Nephron (organoid): ENCODE measurements around the gene SEPTIN14.
"Not testable (repeated sequence)": the region's sequence is repeated elsewhere in the genome, so short reads cannot be mapped to it uniquely, and the experiment has no call there.

ENCODE experiments used
- H3K27ac Mint-ChIP-seq, 3 experiments: 2 replicates each; pipeline ENCODE4 v1.8.0; 2020; ENCODE audit warnings: mixed read lengths in 3 of 3, mild to moderate bottlenecking in 2 of 3, moderate library complexity in 1 of 3
- H3K27me3 Mint-ChIP-seq: 2 replicates; pipeline ENCODE4 v1.8.0; 2021; ENCODE audit warnings: low read depth, mild to moderate bottlenecking, moderate library complexity, mixed read lengths
- H3K36me3 Mint-ChIP-seq: 2 replicates; pipeline ENCODE4 v1.8.0; 2020; ENCODE audit warnings: low read depth, mixed read lengths
- H3K4me1 Mint-ChIP-seq: 2 replicates; pipeline ENCODE4 v1.8.0; 2020; ENCODE audit warnings: mixed read lengths
- H3K4me3 Mint-ChIP-seq, 3 experiments: 2 replicates each; pipeline ENCODE4 v1.8.0; 2020; ENCODE audit warnings: mild to moderate bottlenecking in 3 of 3, mixed read lengths in 3 of 3, moderate library complexity in 2 of 3
- H3K9me3 Mint-ChIP-seq: 2 replicates; pipeline ENCODE4 v1.8.0; 2020; ENCODE audit warnings: mixed read lengths
- TF ChIP-seq, protein P1 (sequence below), 3 experiments: fragments of 200-600 bp; sonication (generic); IDR thresholded peaks; one replicate each; pipeline ENCODE4 v1.5.0; 2021; ENCODE audit warnings: antibody characterized with exemption in 3 of 3; ENCODE audit not compliant: unreplicated experiment in 3 of 3

Gene SEPTIN14

DNA sequence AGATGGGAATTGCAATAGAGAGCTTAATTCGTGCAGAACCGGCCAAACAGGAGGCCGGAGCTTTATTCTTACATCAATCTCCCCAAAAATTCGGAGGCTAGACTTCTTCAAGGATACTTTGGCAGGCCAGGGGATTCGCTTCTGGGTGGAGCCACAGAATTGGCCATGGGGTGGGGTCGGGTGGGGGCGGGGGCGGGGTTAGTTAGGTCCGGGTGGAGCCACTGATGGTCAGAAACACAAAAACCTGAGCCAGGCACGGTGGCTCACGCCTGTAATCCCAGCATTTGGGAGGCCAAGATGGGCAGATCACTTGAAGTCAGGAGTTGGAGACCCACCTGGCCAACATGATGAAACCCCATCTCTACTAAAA is 87.5 kb downstream of the SEPTIN14 start:
- H3K27ac Mint-ChIP-seq: no peak overlapping the region
- H3K27me3 Mint-ChIP-seq: no peaks in the 10 kb centered on the region
- TF ChIP-seq, protein P1, sequence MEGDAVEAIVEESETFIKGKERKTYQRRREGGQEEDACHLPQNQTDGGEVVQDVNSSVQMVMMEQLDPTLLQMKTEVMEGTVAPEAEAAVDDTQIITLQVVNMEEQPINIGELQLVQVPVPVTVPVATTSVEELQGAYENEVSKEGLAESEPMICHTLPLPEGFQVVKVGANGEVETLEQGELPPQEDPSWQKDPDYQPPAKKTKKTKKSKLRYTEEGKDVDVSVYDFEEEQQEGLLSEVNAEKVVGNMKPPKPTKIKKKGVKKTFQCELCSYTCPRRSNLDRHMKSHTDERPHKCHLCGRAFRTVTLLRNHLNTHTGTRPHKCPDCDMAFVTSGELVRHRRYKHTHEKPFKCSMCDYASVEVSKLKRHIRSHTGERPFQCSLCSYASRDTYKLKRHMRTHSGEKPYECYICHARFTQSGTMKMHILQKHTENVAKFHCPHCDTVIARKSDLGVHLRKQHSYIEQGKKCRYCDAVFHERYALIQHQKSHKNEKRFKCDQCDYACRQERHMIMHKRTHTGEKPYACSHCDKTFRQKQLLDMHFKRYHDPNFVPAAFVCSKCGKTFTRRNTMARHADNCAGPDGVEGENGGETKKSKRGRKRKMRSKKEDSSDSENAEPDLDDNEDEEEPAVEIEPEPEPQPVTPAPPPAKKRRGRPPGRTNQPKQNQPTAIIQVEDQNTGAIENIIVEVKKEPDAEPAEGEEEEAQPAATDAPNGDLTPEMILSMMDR (IDR thresholded peaks at IDR 0.05; ENCODE audit: unreplicated experiment in 3 of 3): no peak
- peaks cover 14% of the 10 kb centered on the region for H3K9me3 Mint-ChIP-seq
- no peaks in the 10 kb centered on the region for H3K36me3 Mint-ChIP-seq
- H3K4me1 Mint-ChIP-seq: no peaks in the 10 kb centered on the region
- H3K4me3 Mint-ChIP-seq: no peak overlapping the region

DNA sequence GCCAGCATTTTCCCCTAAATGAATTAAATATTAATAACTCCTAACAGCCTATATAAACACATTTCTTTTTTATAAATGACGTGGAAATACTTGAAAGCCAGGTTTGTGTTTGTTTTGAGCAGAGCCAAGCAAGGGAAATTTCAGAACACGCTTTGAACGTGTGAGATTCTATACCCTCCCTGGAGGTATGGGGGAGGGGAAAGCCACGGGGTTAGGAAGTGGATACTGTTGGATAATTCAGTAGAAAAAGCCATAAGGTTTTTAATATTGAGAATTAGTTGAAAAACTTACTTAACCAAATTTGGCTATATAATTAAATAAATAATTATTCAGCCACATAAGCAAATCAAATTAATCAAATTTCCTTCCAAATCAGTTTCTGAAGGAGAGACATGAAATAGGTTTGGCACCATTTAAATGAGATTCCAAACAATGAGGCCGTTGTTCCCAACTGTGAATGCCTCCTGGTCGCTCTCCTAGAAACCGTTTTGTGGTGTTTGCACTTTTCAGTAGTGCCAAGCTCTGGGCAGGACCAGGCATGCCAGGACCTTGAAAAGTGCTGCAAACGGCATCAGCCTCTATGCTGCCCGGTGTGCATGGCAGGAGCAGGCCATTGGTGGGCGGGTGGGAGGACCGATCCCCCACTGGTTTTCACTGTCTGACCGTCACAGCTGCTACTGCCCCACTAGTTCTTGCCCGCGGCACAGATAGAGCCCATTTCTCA is 88.1 kb downstream of the SEPTIN14 start:
- no peaks in the 10 kb centered on the region for H3K36me3 Mint-ChIP-seq
- no peaks in the 10 kb centered on the region for H3K4me1 Mint-ChIP-seq
- H3K9me3 Mint-ChIP-seq: peaks cover 14% of the 10 kb centered on the region
- TF ChIP-seq, protein P1 (IDR thresholded peaks at IDR 0.05; ENCODE audit: unreplicated experiment in 3 of 3): no peak
- H3K27me3 Mint-ChIP-seq: no peaks in the 10 kb centered on the region
- no peak overlapping the region for H3K4me3 Mint-ChIP-seq
- H3K27ac Mint-ChIP-seq: no peak overlapping the region

DNA sequence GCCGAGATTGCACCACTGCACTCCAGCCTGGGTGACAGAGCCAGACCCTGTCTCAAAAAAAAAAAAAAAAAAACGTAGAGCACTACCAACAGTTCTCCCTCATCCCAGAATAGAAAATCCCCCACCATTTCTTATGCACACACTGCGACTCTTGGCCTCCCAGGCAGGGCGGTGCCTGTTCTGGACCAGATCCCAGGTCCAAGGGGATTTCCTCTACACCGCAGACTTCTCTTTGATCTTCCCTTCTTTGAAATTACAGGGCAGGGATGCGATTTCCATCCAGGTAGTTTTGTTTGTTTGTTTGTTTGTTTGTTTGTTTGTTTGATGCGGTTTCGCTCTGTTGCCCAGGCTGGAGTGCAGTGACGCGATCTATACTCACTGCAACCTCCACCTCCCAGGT is 91.8 kb downstream of the SEPTIN14 start:
- no peaks in the 10 kb centered on the region for H3K36me3 Mint-ChIP-seq
- H3K27ac Mint-ChIP-seq: no peak overlapping the region
- H3K4me1 Mint-ChIP-seq: no peaks in the 10 kb centered on the region
- TF ChIP-seq, protein P1 (IDR thresholded peaks at IDR 0.05; ENCODE audit: unreplicated experiment in 3 of 3): no peak
- H3K4me3 Mint-ChIP-seq: no peak overlapping the region
- peaks cover 5% of the 10 kb centered on the region for H3K27me3 Mint-ChIP-seq
- peaks cover 10% of the 10 kb centered on the region for H3K9me3 Mint-ChIP-seq

DNA sequence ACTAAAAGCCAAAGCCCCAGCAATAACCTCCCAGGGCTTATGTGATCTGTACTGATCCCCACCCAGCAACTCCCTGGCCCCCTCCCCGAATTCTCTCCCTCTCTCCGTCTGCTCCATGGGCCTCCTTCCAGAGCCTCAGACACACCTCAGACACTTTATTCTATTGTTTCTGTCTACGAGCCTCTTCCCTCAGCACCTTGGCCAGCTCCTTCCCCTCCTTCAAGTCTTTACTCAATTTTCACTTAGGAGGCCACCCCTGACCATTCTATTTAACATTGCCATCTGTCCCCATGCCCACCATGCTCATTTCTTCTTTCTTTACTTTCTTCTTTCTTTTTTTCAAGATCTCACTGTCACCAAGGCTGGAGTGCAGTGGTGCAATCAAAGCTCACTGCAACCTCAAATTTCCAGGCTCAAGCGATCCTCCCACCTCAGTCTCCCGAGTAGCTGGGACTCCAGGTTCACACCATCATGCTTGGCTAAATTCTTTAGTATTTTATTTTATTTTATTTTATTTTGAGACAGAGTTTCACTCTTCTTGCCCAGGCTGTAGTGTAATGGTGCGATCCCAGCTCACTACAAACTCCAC is 109.2 kb downstream of the SEPTIN14 start:
- not testable (repeated sequence) for H3K27ac Mint-ChIP-seq, H3K4me3 Mint-ChIP-seq

DNA sequence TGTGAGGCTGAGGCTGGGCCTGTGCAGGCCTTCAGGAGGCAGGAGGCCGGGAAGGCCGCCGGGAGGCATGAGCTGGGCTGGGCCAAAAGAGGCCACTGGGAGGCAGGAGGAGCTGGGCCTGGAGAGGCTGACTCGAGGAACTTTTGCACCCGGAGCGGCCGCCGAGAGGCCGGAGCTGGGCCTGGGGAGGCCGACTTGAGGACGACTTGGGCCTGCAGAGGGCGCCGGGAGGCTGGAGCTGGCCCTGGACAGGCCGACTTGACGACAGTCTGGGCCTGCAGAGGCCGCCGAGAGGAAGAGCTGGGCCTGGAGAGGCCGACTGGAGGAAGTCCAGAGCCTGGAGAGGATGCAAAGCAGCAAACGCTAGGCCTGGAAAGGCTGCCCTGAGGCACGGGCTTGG is 117.8 kb downstream of the SEPTIN14 start:
- H3K9me3 Mint-ChIP-seq, H3K4me1 Mint-ChIP-seq, H3K27me3 Mint-ChIP-seq, H3K27ac Mint-ChIP-seq, H3K4me3 Mint-ChIP-seq, H3K36me3 Mint-ChIP-seq: not testable (repeated sequence)

More for the DNA sequence above, 109.2 kb downstream of the SEPTIN14 start:
- not testable (repeated sequence) for H3K36me3 Mint-ChIP-seq, H3K27me3 Mint-ChIP-seq, H3K9me3 Mint-ChIP-seq, H3K4me1 Mint-ChIP-seq
